Colonic mucosa (tissue), 4 donors: Measurements from ENCODE around the gene ETV7. TPM values are rescaled to one million over a fixed set of nuclear protein-coding genes. Genes with fewer than 3 reads are reported as not detected.

ENCODE experiments used
- DNase-seq: peaks from one replicate; pipeline ENCODE4 v3.0.0-alpha.2; 2020
- H3K27ac ChIP-seq: fragments of 200-600 bp; one replicate; pipeline ENCODE4 v1.8.0; 2021
- H3K27me3 ChIP-seq: fragments of 200-600 bp; one replicate; pipeline ENCODE4 v1.8.0; 2021
- H3K36me3 ChIP-seq: fragments of 200-600 bp; one replicate; pipeline ENCODE4 v1.8.0; 2021
- H3K4me1 ChIP-seq: fragments of 200-600 bp; one replicate; pipeline ENCODE4 v1.8.0; 2021; ENCODE audit warnings: mild to moderate bottlenecking
- H3K4me3 ChIP-seq: fragments of 200-600 bp; one replicate; pipeline ENCODE4 v1.8.0; 2021
- H3K9ac ChIP-seq, 2 donors: one replicate each; pipeline ENCODE4 v1.7.0; 2013; ENCODE audit warnings: control low read depth in 2 of 2, low read depth in 2 of 2, low read length in 2 of 2
- H3K9me3 ChIP-seq: fragments of 200-600 bp; one replicate; pipeline ENCODE4 v1.8.0; 2021
- CTCF ChIP-seq: fragments of 200-600 bp; IDR thresholded peaks from one replicate; pipeline ENCODE4 v1.8.0; 2022; ENCODE audit warnings: antibody characterized with exemption, mild to moderate bottlenecking
- intact Hi-C: fragments of 100-400 bp; cut with DNase I; formaldehyde crosslinking; loops from one replicate; pipeline ENCODE4 v1.14.1; 2022
- total RNA-seq, 2 donors: library from RNA; stranded (reverse); fragmentation: NEBNext Ultra II Directional in 1 of 2; extraction: Animal tissue kit (Norgen Biotek cat#: 25700) in 1 of 2; gene quantifications; one replicate each; pipeline ENCODE4 v1.2.1, GENCODE V29; 2021
- donor health status: healthy.
- donor health status: DM: no; HTN: no; CAD: no.
- donor health status: DM: no; HTN: no; CAD: no.

Gene ETV7
- total RNA-seq, 2 donors from 2014 or later: 2.9 to 4.5 TPM

- Histone ChIP-seq H3K27me3 (no peaks in the 10 kb centered on the region), H3K4me1 (no peaks in the 10 kb centered on the region), H3K27ac (no peak overlapping the region), H3K4me3 (no peak overlapping the region), H3K36me3 (no peaks in the 10 kb centered on the region), H3K9ac (no peak overlapping the region), H3K9me3 (no peaks in the 10 kb centered on the region)
- no peak for TF ChIP-seq CTCF
- DNase-seq: no peak
- intact Hi-C loops: no loop called here
Observed at GRCh38 chr6:36327226-36327918, 60.1 kb downstream of the ETV7 start.

GRCh38 chr6:36326356-36326995 lies 61.0 kb downstream of the ETV7 start:
- Histone ChIP-seq H3K36me3 (no peaks in the 10 kb centered on the region), H3K9me3 (no peaks in the 10 kb centered on the region), H3K27ac (no peak overlapping the region), H3K9ac (no peak overlapping the region), H3K4me1 (no peaks in the 10 kb centered on the region), H3K4me3 (no peak overlapping the region), H3K27me3 (no peaks in the 10 kb centered on the region)
- TF ChIP-seq CTCF: no peak
- intact Hi-C loops: no loop called here
- DNase-seq: no peak

GRCh38 chr6:36324715-36325114 lies 62.8 kb downstream of the ETV7 start:
- no peak for TF ChIP-seq CTCF
- intact Hi-C loops: no loop called here

GRCh38 chr6:36324191-36324590 lies 63.3 kb downstream of the ETV7 start:
- Histone ChIP-seq H3K4me1 (no peaks in the 10 kb centered on the region), H3K36me3 (no peaks in the 10 kb centered on the region), H3K27ac (no peak overlapping the region), H3K9ac (no peak overlapping the region), H3K4me3 (no peak overlapping the region), H3K9me3 (no peaks in the 10 kb centered on the region), H3K27me3 (no peaks in the 10 kb centered on the region)
- DNase-seq: no peak
- no peak for TF ChIP-seq CTCF
- intact Hi-C loops: no loop called here

More at GRCh38 chr6:36324715-36325114, 62.8 kb downstream of the ETV7 start:
- no peak overlapping the region for H3K27ac ChIP-seq
- H3K4me3 ChIP-seq: no peak overlapping the region
- no peak for DNase-seq
- no peak overlapping the region for H3K9ac ChIP-seq
- no peaks in the 10 kb centered on the region for H3K36me3 ChIP-seq
- H3K4me1 ChIP-seq: no peaks in the 10 kb centered on the region
- H3K9me3 ChIP-seq: no peaks in the 10 kb centered on the region
- no peaks in the 10 kb centered on the region for H3K27me3 ChIP-seq

DNA sequence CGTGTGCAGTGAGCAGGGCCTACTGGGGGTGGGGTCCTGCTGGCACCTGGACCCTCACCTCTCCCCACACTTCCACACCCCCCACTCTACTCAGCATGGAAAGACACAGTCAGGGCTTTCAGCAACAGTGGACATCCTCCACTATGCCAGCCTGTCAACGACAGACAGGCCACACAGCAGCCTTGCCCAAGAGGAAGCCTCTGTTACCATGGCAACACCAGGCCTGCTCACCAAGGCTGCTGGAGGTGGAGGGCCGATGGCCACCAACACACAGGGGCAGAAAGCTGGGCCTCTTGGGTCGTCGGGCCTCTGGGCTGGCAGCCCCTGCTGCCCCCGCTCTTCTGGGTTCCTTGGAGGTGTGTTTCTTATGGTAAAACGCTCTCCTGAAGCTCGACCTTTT lies 64.4 kb downstream of the ETV7 start:
- H3K27ac ChIP-seq: no peak overlapping the region
- no peaks in the 10 kb centered on the region for H3K36me3 ChIP-seq
- H3K27me3 ChIP-seq: no peaks in the 10 kb centered on the region
- H3K4me1 ChIP-seq: no peaks in the 10 kb centered on the region
- TF ChIP-seq CTCF: no peak
- no peak overlapping the region for H3K4me3 ChIP-seq
- H3K9me3 ChIP-seq: no peaks in the 10 kb centered on the region
- no peak overlapping the region for H3K9ac ChIP-seq
- intact Hi-C loops: no loop called here
- DNase-seq: no peak
